BJ (cell line): ENCODE measurements around the gene SLC41A1. TPM values are rescaled to one million over a fixed set of nuclear protein-coding genes. Genes with fewer than 3 reads are reported as not detected.

ENCODE experiments used
- CTCF ChIA-PET: fragments of 350-600 bp; formaldehyde crosslinking; extraction: SDS; loops from one replicate; lab custom pipeline; 2021; ENCODE audit warnings: antibody characterized with exemption, inconsistent platforms; lab: Yijun Ruan, JAX
- POLR2A ChIA-PET: fragments of 300-600 bp; sonication (Branson Sonifier 250); formaldehyde crosslinking; extraction: SDS; loops from one replicate; lab custom pipeline; 2021; ENCODE audit warnings: antibody characterized with exemption; lab: Charles Lee
- DNase-seq: peaks from one replicate; pipeline ENCODE4 v3.0.0-alpha.2; 2011; ENCODE audit warnings: low read depth
- H3K27me3 ChIP-seq: 2 replicates; pipeline ENCODE4 v1.6.0; 2011; ENCODE audit warnings: low read length; ENCODE audit not compliant: control insufficient read depth, insufficient read depth
- H3K36me3 ChIP-seq: 2 replicates; pipeline ENCODE4 v1.5.1; 2011; ENCODE audit warnings: low read length; ENCODE audit not compliant: control insufficient read depth, insufficient read depth
- H3K4me3 ChIP-seq: 2 replicates; pipeline ENCODE4 v1.5.1; 2011; ENCODE audit warnings: low read depth, mild to moderate bottlenecking, control low read depth, low read length
- polyA plus RNA-seq: library from polyadenylated mRNA; depleted of rRNA; stranded (reverse); fragments of >200 nt; gene quantifications from 2 replicates; pipeline ENCODE4 v1.2.3, GENCODE V29; 2011
- TF ChIP-seq, protein P1 (sequence below): IDR thresholded peaks from 2 replicates; pipeline ENCODE4 v1.5.1; 2011; ENCODE audit warnings: low read depth, mild to moderate bottlenecking, control low read depth, inconsistent platforms, low read length, moderate library complexity; ENCODE audit not compliant: insufficient read depth

SLC41A1 gene
- polyA plus RNA-seq, 1 experiment = 29.4 TPM

GRCh38 chr1:205750138-205751035, 62.6 kb downstream of the SLC41A1 start, which contains the start of gene NUCKS1:
Gene NUCKS1 (minus strand): TSS chr1:205750182. CDS start chr1:205749973, 209 bp downstream.
- Histone ChIP-seq H3K4me3 (peak within 1 kb of the TSS; percentile 84), H3K27me3 (no peaks in the 10 kb centered on the region), H3K36me3 (no peaks in the 10 kb centered on the region)
- POLR2A ChIA-PET = no interaction called here
- peak; percentile 92 for DNase-seq
- TF ChIP-seq, protein P1, sequence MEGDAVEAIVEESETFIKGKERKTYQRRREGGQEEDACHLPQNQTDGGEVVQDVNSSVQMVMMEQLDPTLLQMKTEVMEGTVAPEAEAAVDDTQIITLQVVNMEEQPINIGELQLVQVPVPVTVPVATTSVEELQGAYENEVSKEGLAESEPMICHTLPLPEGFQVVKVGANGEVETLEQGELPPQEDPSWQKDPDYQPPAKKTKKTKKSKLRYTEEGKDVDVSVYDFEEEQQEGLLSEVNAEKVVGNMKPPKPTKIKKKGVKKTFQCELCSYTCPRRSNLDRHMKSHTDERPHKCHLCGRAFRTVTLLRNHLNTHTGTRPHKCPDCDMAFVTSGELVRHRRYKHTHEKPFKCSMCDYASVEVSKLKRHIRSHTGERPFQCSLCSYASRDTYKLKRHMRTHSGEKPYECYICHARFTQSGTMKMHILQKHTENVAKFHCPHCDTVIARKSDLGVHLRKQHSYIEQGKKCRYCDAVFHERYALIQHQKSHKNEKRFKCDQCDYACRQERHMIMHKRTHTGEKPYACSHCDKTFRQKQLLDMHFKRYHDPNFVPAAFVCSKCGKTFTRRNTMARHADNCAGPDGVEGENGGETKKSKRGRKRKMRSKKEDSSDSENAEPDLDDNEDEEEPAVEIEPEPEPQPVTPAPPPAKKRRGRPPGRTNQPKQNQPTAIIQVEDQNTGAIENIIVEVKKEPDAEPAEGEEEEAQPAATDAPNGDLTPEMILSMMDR = peak; percentile 27; the same call in 1 of the 2 replicates
- CTCF ChIA-PET = no interaction called here

- Histone ChIP-seq H3K27me3 (no peaks in the 10 kb centered on the region), H3K4me3 (peak overlapping the region; percentile 84), H3K36me3 (no peaks in the 10 kb centered on the region)
- TF ChIP-seq, protein P1 = no peak
- ChIA-PET POLR2A (interaction anchor here (1.3 kb wide), 1 partner anchor 9 kb away, joined by 4 read pairs; no protein-coding TSS in a partner anchor), CTCF (interaction anchor here (0.6 to 1.7 kb wide), 5 partner anchors 18 to 395 kb away, joined by 3 to 4 read pairs (median 3); no protein-coding TSS in a partner anchor)
- peak; percentile 64 for DNase-seq
Observed at GRCh38 chr1:205749234-205750137, 63.5 kb downstream of the SLC41A1 start.

DNA sequence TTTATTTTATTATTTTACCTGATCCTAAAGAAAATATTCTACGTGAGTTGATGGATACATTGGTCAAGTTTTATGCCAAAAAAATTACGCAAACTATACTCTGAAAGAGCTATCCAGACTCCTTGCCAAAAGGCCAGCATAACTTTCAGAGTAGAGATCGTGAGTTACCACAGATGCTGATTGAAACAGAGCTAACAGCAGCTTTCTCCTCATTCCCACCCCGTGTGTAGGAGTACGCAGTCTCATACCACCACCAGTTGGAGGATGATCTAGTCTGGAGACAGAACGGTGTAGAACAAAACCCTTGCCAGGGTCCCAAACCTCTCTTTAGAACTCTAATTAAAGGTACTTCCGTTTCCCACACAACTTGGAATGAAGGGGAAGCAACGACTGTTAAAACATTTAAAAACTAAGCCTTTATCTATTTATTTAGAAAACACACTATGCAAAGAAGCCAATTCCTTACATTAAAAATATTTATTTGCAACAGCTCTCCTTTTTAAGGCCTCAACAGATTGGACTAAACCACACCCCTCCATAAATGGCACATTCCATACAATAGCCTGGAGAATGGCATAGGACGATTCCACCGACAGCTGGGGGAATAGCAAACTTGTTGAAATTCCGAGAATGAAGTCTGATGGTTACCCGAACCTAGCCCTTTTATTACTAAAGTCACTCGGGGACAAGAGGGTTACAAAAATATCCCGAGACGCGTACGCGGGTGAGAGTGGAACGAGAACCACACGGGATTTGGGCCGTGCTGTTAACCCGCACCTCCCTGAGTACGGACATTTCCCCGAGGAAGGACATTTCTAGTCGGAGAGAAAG, 64.4 kb downstream of the SLC41A1 start:
- POLR2A ChIA-PET = interaction anchor here (1.3 kb wide), 1 partner anchor 10 kb away, joined by 4 read pairs; no protein-coding TSS in a partner anchor
- CTCF ChIA-PET = interaction anchor here (0.6 to 1.7 kb wide), 6 partner anchors 17 to 394 kb away, joined by 3 to 4 read pairs (median 3); no protein-coding TSS in a partner anchor
- no peak for DNase-seq
- H3K27me3 ChIP-seq = no peaks in the 10 kb centered on the region
- TF ChIP-seq, protein P1 = no peak
- peak overlapping the region; percentile 84 for H3K4me3 ChIP-seq
- no peaks in the 10 kb centered on the region for H3K36me3 ChIP-seq

DNA sequence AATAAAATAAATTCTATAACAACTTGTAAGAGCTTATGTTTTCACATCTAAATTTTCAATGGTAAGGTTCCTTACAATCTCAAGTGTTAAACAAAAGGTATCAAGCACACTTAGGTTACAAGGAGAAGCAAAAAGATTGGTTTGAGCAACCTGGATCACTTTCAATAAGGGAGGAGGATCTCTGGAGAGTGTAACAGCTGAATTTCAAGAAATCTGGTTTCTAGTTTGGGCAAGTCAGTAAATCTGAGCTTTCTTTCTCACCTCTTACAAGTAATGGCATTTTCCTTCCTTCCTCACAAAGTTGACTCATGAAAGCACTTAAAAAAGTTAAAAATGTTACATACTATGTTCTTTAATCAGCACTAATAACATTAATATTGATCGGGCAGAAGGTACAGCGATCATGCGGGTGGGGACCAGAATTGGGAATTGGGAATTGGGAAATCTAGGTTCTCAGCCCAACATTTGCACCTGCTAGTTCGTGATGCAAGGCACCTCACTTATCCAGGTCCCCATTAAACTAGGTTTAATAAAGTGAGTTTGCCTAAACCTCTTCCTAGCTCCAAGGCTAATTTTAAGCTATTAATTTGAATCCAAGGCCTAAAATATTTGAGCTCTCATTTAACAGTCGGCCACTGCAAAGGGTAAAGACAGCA, 66.1 kb downstream of the SLC41A1 start:
- Histone ChIP-seq H3K4me3 (no peak overlapping the region), H3K36me3 (no peaks in the 10 kb centered on the region), H3K27me3 (no peaks in the 10 kb centered on the region)
- DNase-seq = no peak
- POLR2A ChIA-PET = no interaction called here
- CTCF ChIA-PET = interaction anchor here (0.6 to 0.8 kb wide), 3 partner anchors 9 to 267 kb away, joined by 3 to 4 read pairs (median 3); no protein-coding TSS in a partner anchor
- TF ChIP-seq, protein P1 = no peak
